HL-60/S4 treated with retinoic acid at 250 ng/mL for 4 days and 3 days (cell line): ENCODE data around the gene IPO4.

Source experiments
- in situ Hi-C: fragments of 300-500 bp; cut with MboI; formaldehyde crosslinking; loops from 2 replicates; pipeline ENCODE4 v1.7.0; 2022; ENCODE audit warnings: low sequenced_read_pairs

The IPO4 gene

DNA sequence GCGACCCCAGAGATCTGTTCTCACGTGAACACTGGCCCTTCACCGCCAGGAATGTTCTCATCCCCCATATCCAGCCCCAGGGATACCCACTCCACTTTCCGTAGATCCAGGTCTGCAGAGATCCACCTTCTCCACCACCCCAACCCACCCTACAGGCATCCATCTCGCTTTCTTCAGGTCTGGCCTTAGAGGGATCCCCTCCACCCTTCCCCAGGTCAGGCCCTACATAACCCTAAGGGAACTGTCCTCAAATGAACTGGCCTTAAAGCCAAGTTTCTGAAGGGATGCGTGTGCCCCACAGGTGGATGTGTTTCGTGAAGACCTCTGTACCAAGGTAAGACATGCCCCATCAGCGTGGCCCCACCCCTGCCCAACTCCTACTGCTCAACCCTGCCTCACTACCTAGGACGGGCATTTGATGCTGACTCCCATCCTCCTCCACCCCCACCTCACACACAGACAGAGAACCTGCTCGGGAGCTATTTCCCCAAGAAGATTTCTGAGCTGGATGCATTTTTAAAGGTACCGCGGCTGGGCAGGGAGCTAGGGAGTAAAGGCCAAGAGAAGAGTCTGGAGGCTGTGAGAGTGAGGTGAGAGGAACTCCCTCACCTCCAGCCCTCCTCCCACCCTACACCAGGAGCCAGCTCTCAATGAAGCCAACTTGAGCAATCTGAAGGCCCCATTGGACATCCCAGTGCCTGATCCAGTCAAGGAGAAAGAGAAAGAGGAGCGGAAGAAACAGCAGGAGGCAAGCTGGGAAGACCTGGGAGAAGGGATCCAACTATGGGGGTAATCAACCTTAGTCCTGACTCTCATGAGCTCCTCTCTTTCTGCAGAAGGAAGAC lies 51.7 kb downstream of the IPO4 start:
- in situ Hi-C loops, result no loop called here

- in situ Hi-C loops, result no loop called here
Observed at GRCh38 chr14:24135834-24136683, 52.6 kb downstream of the IPO4 start, which contains the start of gene PSME1. Gene PSME1 (plus strand): TSS chr14:24136194. CDS start chr14:24136263, 69 bp downstream.

- in situ Hi-C loops, result no loop called here
Observed at GRCh38 chr14:24135584-24135833, 53.1 kb downstream of the IPO4 start.

GRCh38 chr14:24133735-24134134 lies 54.9 kb downstream of the IPO4 start:
- in situ Hi-C loops, result no loop called here

GRCh38 chr14:24132976-24133375 lies 55.6 kb downstream of the IPO4 start:
- in situ Hi-C loops, result no loop called here

DNA sequence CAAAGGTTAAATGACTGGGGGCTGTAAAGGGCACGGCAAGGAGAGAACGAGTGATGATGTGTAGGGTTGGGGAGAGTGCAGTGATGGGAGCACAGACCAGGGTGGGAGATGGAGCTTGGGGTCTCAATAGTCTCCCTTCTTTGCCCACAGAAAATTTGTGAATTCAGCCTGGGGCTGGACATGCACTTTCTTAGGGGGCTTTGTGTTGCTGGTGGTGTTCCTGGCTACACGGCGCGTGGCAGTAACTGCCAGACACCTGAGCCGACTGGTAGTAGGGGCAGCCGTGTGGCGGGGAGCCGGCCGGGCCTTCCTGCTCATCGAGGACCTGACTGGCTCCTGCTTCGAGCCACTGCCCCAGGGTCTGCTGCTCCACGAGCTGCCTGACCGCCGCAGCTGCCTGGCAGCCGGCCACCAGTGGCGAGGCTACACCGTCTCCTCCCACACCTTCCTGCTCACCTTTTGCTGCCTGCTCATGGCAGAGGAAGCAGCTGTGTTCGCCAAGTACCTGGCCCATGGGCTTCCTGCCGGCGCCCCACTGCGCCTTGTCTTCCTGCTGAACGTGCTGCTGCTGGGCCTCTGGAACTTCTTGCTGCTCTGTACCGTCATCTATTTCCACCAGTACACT lies 56.4 kb downstream of the IPO4 start:
- in situ Hi-C loops, result no loop called here

DNA sequence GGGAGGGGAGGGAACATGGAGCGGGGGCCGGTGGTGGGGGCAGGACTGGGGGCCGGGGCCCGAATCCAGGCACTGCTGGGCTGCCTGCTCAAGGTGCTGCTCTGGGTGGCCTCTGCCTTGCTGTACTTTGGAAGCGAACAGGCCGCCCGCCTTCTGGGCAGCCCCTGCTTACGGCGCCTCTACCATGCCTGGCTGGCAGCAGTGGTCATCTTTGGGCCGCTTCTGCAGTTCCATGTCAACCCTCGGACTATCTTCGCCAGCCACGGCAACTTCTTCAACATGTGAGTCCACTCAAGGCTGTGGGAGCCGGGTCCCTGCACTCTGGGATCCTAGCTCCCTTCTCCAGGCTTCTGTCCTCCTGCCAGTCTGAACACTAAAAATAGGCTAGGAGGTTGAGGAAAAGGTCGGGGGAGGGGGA lies 57.1 kb downstream of the IPO4 start:
- in situ Hi-C loops, result no loop called here

DNA sequence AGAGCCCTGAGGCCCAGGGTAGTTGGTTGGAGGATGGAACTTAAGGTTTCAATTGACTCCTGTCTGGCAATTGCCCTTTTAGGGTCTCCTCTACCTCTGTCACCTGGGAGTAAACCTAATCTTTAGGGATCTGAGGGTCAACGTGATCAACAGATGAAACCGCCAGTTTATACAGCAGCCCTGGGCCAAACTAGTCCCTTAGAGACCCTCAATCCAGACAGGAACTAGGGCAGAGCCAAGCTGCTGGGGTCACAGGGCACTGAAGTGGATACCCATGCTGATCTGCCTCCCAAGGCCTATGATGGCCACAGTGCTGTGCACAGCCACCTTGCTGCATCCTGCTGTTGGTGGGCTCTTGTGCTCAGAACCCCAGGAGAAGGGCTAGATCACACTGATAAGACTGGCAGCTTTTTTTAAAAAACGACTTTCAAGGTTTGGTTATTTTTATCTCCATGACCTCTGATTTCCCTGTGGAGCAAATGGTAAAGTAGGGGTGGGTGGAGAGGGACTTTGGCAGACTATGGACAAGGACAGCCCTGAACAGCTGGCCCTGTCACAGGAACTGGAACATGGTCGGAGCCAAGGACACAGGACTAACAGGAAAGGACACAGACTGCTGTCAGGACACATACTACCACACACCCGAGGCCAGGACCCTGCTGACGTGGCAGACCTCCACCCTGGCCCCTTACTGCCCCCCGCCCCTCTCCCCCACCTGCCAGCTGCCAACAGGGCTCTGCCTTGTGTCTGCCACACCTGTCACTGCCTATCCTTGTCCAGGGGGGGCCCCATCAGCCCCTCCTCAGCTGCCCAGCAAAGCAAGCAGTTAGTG lies 57.7 kb downstream of the IPO4 start:
- in situ Hi-C loops, result no loop called here

DNA sequence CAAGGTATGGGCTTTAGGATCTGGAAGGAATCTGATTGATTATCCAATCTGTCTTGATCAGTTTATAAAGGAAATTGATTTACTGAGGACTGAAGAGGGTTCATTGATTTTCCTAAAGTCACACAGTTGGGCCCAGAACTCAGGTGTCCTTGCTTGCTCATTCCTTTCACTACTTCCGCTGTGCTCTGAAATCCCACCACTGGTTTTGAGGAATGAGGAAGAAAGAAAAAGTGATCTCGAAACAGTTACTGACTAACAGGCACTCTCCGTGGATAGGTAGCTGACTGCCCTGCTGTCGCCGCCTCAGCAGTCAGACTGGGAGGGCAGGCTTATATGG lies 58.3 kb downstream of the IPO4 start, which contains the start of gene FITM1:
TSS of gene FITM1 (plus strand) at position 280 of the 337 bp plus-strand sequence. CDS start 905 bp downstream, outside the sequence.
- in situ Hi-C loops, result no loop called here
